ENCODE measurements around the gene TOR1B. TPM values are rescaled to one million over a fixed set of nuclear protein-coding genes. Genes with fewer than 3 reads are reported as not detected.

TOR1B gene
- total and polyA plus RNA-seq, 2 donors (not counting 1 experiment from before 2014, with no cell fraction given): 13.3 to 17.4 TPM

GRCh38 chr9:129809346-129809745, 6.4 kb downstream of the TOR1B start:
- Histone ChIP-seq H2AFZ (ENCODE audit: insufficient read depth, low read depth, low read length, poor library complexity, severe bottlenecking) (no peak overlapping the region), H3K36me3 (replicated peaks in 1 of 2; ENCODE audit: control extremely low read depth in 1 of 2, control insufficient read depth in 1 of 2, extremely low read depth in 1 of 2, insufficient read depth in 2 of 2, low read length in 1 of 2) (peaks cover 0 to 42% of the 10 kb centered on the region in 2 experiments), H3K27ac (ENCODE audit: low read length in 2 of 2) (no peak overlapping the region), H3K4me3 (ENCODE audit: control extremely low read depth in 1 of 5, extremely low read depth in 1 of 5, insufficient read depth in 1 of 5, low read depth in 2 of 5, low read length in 4 of 5) (no peak overlapping the region), H3K9ac (ENCODE audit: low read length) (no peak overlapping the region), H3K79me2 (ENCODE audit: control insufficient read depth, insufficient read depth, low read length) (peaks cover 19% of the 10 kb centered on the region), H4K20me1 (ENCODE audit: control insufficient read depth, insufficient read depth, low read length, poor library complexity, severe bottlenecking) (peaks cover 14% of the 10 kb centered on the region), H3K4me2 (replicated peaks; ENCODE audit: low read depth, low read length, poor library complexity, severe bottlenecking) (no peak overlapping the region), H3K27me3 (replicated peaks in 1 of 4; ENCODE audit: control extremely low read depth in 1 of 4, control insufficient read depth in 3 of 4, insufficient read depth in 4 of 4, low read length in 3 of 4) (no peaks in the 10 kb centered on the region), H3K9me3 (ENCODE audit: control extremely low read depth in 1 of 3, control insufficient read depth in 2 of 3, insufficient read depth in 1 of 3, low read length in 2 of 3) (no peaks in the 10 kb centered on the region), H3K4me1 (ENCODE audit: control insufficient read depth in 2 of 2, insufficient read depth in 2 of 2, low read length in 2 of 2) (peaks cover 0 to 1% of the 10 kb centered on the region in 2 donors)
- Mint-ChIP-seq H3K4me3 (no peak overlapping the region), H3K27me3 (no peaks in the 10 kb centered on the region), H3K4me1 (peaks cover 15% of the 10 kb centered on the region), H3K9me3 (ENCODE audit: insufficient read depth) (no peaks in the 10 kb centered on the region), H3K27ac (no peak overlapping the region)
- TF ChIP-seq CTCF (IDR thresholded peaks at IDR 0.05) (no peak), EZH2 (IDR thresholded peaks at IDR 0.05; ENCODE audit: borderline replicate concordance, insufficient read depth, low read depth, low read length, poor library complexity, severe bottlenecking) (no peak)
- DNase-seq (no peak), ATAC-seq (ENCODE audit: low read depth) (no peak)
- 65% methylated on average over 10 of the region's 11 CpGs for WGBS (ENCODE audit: insufficient coverage)
- intact Hi-C loops (cut with micrococcal nuclease): loop anchor here (10.0 kb wide), 1 partner anchor 695 kb away; the partner anchor contains the start of genes CRAT and PTPA
- CTCF ChIA-PET: interaction anchor here (0.5 to 2.0 kb wide), 3 partner anchors 26 to 678 kb away, joined by 3 to 4 read pairs (median 4); no protein-coding TSS in a partner anchor
- POLR2A ChIA-PET: no interaction called here

GRCh38 chr9:129810116-129810515, 7.1 kb downstream of the TOR1B start:
- ATAC-seq (ENCODE audit: low read depth) (no peak), DNase-seq (no peak)
- ChIA-PET CTCF (interaction anchor here (1.1 to 2.0 kb wide), 3 partner anchors 26 to 678 kb away, joined by 3 to 4 read pairs (median 3); no protein-coding TSS in a partner anchor), POLR2A (interaction anchor here (0.5 kb wide), 1 partner anchor 1473 kb away, joined by 10 read pairs; no protein-coding TSS in a partner anchor)
- H3K4me3 ChIP-seq (ENCODE audit: control extremely low read depth in 1 of 5, extremely low read depth in 1 of 5, insufficient read depth in 1 of 5, low read depth in 2 of 5, low read length in 4 of 5): no peak overlapping the region
- H3K36me3 ChIP-seq (replicated peaks in 1 of 2; ENCODE audit: control extremely low read depth in 1 of 2, control insufficient read depth in 1 of 2, extremely low read depth in 1 of 2, insufficient read depth in 2 of 2, low read length in 1 of 2): peaks cover 0 to 48% of the 10 kb centered on the region in 2 experiments
- no peak overlapping the region for H2AFZ ChIP-seq (ENCODE audit: insufficient read depth, low read depth, low read length, poor library complexity, severe bottlenecking)
- Mint-ChIP-seq H3K9me3 (ENCODE audit: insufficient read depth) (no peaks in the 10 kb centered on the region), H3K4me1 (peaks cover 14% of the 10 kb centered on the region), H3K27ac (no peak overlapping the region), H3K4me3 (no peak overlapping the region), H3K27me3 (no peaks in the 10 kb centered on the region)
- intact Hi-C loops (cut with micrococcal nuclease): no loop called here
- H3K9ac ChIP-seq (ENCODE audit: low read length): no peak overlapping the region
- H3K4me2 ChIP-seq (replicated peaks; ENCODE audit: low read depth, low read length, poor library complexity, severe bottlenecking): no peak overlapping the region
- no peaks in the 10 kb centered on the region for H3K4me1 ChIP-seq (ENCODE audit: control insufficient read depth in 2 of 2, insufficient read depth in 2 of 2, low read length in 2 of 2)
- TF ChIP-seq EZH2 (IDR thresholded peaks at IDR 0.05; ENCODE audit: borderline replicate concordance, insufficient read depth, low read depth, low read length, poor library complexity, severe bottlenecking): no peak
- H3K79me2 ChIP-seq (ENCODE audit: control insufficient read depth, insufficient read depth, low read length): peaks cover 23% of the 10 kb centered on the region
- H3K27ac ChIP-seq (ENCODE audit: low read length in 2 of 2): no peak overlapping the region
- no peaks in the 10 kb centered on the region for H3K9me3 ChIP-seq (ENCODE audit: control extremely low read depth in 1 of 3, control insufficient read depth in 2 of 3, insufficient read depth in 1 of 3, low read length in 2 of 3)
- WGBS (ENCODE audit: insufficient coverage): 98% methylated on average over 7 of the region's 11 CpGs
- peaks cover 14% of the 10 kb centered on the region for H4K20me1 ChIP-seq (ENCODE audit: control insufficient read depth, insufficient read depth, low read length, poor library complexity, severe bottlenecking)
- H3K27me3 ChIP-seq (replicated peaks in 1 of 4; ENCODE audit: control extremely low read depth in 1 of 4, control insufficient read depth in 3 of 4, insufficient read depth in 4 of 4, low read length in 3 of 4): no peaks in the 10 kb centered on the region
